Erythroblast (primary cell): ENCODE measurements around the gene INTS2.
A peak's percentile ranks its signal among the peaks of the same experiment; 100 is the strongest.

Experiments
- DNase-seq, 2 experiments: peaks; one replicate each; lab custom pipeline; 2025; lab: John Stamatoyannopoulos, UW
- GATA1 ChIP-seq: IDR thresholded peaks from 2 replicates; pipeline ENCODE4 v1.6.1; 2011; ENCODE audit warnings: low read depth, mild to moderate bottlenecking, control low read depth, low read length, moderate library complexity
- POLR2A ChIP-seq: IDR thresholded peaks from 2 replicates; pipeline ENCODE4 v1.6.1; 2011; ENCODE audit warnings: mild to moderate bottlenecking, low read length

INTS2 gene, protein sequence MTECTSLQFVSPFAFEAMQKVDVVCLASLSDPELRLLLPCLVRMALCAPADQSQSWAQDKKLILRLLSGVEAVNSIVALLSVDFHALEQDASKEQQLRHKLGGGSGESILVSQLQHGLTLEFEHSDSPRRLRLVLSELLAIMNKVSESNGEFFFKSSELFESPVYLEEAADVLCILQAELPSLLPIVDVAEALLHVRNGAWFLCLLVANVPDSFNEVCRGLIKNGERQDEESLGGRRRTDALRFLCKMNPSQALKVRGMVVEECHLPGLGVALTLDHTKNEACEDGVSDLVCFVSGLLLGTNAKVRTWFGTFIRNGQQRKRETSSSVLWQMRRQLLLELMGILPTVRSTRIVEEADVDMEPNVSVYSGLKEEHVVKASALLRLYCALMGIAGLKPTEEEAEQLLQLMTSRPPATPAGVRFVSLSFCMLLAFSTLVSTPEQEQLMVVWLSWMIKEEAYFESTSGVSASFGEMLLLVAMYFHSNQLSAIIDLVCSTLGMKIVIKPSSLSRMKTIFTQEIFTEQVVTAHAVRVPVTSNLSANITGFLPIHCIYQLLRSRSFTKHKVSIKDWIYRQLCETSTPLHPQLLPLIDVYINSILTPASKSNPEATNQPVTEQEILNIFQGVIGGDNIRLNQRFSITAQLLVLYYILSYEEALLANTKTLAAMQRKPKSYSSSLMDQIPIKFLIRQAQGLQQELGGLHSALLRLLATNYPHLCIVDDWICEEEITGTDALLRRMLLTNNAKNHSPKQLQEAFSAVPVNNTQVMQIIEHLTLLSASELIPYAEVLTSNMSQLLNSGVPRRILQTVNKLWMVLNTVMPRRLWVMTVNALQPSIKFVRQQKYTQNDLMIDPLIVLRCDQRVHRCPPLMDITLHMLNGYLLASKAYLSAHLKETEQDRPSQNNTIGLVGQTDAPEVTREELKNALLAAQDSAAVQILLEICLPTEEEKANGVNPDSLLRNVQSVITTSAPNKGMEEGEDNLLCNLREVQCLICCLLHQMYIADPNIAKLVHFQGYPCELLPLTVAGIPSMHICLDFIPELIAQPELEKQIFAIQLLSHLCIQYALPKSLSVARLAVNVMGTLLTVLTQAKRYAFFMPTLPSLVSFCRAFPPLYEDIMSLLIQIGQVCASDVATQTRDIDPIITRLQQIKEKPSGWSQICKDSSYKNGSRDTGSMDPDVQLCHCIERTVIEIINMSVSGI

DNA sequence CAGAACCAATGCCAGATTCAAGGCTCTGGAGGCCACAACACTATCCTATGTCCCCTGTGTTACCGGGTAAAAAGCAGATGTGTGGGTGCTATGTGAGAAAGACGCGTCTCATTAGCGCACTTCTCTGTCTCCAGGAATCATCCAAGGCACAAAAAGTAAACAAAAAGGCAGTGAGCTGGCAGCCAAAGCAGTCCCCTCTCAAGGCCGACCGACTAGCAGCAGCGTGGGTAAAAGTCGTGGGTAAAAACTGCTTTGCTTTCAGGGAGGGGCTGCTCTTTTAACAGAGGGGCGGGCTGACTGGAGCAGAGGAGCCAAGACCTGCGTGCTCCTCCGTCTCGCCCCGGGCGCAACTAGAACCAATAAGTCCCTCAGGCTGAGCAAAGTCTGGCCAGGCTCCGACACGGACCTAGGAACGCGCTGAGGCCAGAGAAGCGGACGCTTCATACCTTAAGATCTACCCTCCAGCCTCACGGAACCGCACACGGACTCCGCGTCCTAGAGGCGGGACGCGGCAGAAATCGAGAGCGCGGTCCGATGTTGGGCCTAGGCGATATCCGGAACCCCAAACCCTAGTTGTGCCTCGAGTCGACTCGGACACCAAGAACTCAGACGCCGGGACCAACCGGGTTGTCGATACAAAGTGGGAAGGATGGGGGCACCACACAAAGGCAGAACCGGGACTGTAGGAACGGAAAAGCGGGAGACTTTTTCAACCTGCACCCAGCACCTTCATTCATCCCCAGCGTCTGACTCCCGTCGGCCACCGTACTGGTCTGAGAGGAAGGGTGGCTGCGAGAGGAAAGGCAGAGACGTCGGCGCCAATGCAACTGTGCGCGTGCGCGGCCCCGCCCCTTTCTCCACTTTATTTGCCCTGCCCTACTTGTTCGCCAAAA is at the start of gene INTS2:
TSS of gene INTS2 (minus strand) at position 775 of the 893 bp plus-strand sequence. CDS start 1,338 bp downstream, outside the sequence.
- peak; percentile 96 to 97 for DNase-seq
- TF ChIP-seq GATA1 (no peak), POLR2A (peak; percentile 94)

DNA sequence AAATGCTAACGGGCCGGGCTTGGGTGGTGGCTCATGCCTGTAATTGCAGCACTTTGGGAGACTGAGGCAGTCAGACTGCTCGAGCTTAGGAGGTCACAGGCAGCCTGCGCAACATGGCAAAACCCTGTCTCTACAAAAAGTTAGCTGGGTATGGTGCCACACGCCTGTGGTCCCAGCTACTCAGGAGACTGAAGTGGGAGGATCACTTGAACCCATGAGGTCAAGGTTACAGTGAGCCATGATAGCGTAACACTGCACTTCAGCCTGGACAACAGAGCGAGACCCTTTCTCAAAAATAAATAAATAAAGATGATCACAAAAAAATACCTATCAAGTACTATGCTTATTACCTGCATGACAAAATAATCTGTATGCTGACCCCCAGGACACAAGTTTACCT is 46.3 kb upstream of the INTS2 start:
- TF ChIP-seq POLR2A, result no peak
- no peak for DNase-seq

DNA sequence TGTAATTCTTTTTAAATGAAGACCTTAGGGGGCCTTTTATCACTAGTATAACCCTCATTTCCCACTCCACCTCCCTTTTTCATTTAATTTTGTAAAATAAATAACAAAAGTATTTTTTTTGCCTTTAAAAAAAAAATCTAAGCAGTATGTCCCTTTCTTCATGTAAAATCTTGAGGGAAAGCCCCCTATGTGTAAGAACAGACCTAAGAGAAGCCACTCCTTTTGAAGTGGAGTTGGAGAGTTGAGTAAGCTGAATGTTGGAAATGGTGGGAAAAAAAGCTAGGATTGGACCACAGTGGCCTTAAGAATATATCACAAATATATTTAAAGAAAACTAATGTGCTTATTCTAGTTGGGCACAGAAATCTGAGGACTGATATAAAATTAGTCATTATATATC is 44.5 kb upstream of the INTS2 start:
- TF ChIP-seq GATA1, result no peak
- no peak for TF ChIP-seq POLR2A
- no peak for DNase-seq

DNA sequence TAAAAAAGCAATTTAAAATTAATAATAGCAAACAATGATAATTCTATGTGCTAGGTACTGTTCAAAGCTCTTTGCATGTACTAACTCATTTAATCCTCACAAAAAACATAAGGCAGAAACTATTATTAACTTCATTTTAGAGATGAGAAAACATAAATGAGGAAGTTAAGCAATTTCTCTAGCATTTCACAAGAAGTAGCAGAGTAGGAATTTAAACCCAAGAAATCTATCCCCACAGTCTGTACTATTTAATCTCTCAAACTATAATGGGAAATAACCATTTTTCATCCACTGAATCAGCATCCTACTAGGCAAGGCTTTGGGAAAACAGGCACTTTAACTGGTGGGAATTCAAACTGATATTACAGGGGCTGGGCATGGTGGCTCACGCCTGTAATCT is 42.2 kb upstream of the INTS2 start:
- TF ChIP-seq POLR2A (no peak), GATA1 (no peak)
- DNase-seq, result no peak

DNA sequence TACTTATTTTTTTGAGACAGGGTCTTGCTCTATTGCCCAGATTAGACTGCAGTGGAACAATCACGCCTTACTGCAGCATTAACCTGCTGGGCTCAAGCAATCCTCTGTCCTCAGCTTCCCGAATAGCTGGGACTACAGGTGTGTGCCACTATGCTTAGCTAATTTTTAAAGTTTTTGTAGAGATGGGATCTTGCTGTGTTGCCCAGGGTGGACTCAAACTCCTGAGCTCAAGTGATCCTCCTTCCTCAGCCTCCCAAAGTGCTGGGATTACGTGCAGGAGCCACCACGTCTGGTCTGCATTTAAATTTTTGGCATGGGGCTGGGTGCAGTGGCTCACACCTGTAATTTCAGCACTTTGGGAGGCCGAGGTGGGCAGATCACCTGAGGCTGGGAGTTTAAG is 41.0 kb upstream of the INTS2 start:
- TF ChIP-seq POLR2A (no peak), GATA1 (no peak)
- DNase-seq, result no peak

DNA sequence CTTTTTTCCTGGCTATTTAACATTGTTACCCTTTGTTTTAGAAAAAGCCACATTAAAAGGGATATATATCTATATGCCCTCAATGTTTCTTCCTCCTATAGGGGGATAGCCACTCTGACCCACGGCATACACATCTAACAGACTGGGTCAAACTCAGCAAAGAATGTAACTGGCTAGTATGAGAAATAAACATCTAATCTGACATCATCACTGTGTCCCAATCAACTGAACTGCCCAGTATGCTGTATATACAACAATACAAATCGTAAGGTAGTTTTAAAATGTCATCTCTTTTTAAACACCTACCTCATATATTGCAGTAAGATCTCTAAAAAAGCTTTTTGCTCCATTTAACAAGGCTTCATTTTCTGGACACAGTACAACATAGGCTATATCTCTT is 39.9 kb upstream of the INTS2 start:
- no peak for TF ChIP-seq POLR2A
- TF ChIP-seq GATA1, result no peak
- DNase-seq, result no peak

DNA sequence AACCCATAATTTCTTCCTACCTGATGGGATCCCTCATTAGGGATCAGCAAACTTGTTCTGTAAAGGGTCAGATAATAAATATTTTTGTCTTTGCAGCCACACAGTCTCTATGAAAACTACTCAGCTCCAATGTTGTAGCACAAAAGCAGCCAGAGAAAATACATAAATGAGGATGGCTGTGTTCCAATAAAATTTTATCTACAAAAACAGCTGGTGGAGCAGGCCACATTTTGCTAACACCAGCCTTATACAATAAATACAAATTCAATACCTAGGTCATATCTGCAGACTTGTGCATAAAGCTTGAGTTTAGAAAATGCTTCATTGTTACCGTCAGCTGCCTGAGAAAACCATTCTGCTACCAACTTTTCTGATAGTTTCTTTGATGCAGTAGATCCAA is 38.4 kb upstream of the INTS2 start:
- DNase-seq, result peak; percentile 87 to 90
- TF ChIP-seq POLR2A, result peak; percentile 16
- no peak for TF ChIP-seq GATA1

DNA sequence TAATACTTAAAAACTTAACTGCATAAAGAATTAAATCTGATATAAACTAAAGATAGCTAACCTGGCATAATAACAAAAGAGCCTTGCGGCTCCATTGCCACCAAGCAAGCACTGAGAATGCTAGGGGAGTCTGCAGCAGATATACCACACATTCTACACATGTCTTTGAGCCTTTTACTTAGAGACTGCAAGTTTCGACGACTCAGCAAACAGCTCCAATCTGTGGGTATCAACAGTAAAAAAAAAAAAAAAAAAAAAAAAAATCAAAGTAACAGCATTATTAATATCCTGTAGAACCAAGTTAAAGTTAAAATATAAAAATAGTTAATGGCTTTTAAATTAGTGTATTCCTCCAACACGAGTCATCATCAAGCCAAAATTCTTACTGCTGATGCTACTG is 27.8 kb upstream of the INTS2 start:
- TF ChIP-seq GATA1, result no peak
- TF ChIP-seq POLR2A, result no peak

DNA sequence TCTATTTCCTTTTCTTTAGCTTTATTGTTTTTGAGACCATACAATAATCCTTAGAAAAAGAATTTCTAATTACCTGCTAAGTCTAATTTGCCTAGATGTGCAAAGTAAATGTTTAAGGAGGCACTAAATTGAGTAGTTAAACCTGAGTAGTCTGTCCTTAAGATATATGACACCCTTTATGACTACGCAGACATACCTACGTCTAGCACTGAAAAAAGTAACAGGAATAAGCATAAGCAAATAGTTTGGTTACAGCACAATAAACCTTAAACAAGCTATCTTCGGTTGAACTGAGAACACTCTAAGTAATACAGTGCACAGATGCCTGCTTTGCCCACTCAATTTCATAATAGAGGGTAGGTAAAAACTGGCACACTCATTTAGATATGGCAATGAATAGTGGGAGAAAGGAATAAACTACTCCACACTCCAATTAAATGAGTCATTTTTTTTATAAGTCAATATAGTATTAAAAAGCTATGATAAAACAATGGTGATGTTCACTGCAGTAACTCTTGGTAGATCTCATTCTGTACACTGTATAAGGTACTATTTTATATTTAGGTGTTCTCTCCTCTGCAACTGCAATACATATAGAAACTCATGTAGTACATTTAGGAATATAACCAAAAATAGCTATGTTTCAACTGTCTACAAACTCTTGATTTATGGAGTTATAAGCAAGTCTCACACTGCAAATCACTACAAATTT is 19.7 kb upstream of the INTS2 start:
- no peak for DNase-seq
- no peak for TF ChIP-seq GATA1
- TF ChIP-seq POLR2A, result no peak

More for the DNA sequence above, 27.8 kb upstream of the INTS2 start:
- no peak for DNase-seq

DNA sequence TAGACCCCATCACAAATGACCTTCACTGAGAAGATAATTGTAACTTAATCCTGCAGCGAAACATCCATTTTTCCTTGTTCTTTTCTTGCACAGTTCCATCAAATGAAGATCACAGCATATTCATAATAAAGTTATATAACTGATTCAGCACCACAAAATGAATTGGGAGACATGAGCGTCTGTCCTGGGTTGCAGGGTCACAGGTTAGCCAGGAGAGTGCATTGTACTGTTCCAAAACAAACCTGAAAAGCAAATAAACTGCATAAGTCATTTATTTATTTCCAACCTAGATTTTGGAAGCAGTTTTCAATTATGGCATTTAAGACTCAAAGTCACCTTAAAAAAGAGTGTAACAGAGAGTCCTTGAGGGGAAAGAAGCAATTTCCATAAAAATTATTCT is 18.6 kb upstream of the INTS2 start:
- TF ChIP-seq POLR2A (no peak), GATA1 (no peak)
- no peak for DNase-seq

DNA sequence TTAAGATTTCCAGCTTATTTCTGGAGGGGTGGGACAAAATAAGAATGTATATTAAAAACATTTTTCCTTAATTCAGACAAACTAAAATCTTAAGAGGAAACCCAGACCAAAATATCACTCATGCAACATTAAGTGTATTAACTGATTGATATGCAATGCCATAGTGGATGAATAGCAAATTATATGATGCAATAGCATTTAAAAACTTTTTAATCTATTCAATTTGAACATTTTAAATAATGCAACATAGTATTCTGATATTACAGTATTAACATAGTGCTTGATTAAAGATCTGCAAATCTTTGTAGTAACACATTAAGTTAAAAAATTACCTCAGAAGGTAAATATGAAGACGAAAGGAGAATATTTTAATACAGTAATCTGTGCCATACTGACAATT is 15.3 kb upstream of the INTS2 start:
- TF ChIP-seq GATA1 (no peak), POLR2A (no peak)
- DNase-seq, result no peak

DNA sequence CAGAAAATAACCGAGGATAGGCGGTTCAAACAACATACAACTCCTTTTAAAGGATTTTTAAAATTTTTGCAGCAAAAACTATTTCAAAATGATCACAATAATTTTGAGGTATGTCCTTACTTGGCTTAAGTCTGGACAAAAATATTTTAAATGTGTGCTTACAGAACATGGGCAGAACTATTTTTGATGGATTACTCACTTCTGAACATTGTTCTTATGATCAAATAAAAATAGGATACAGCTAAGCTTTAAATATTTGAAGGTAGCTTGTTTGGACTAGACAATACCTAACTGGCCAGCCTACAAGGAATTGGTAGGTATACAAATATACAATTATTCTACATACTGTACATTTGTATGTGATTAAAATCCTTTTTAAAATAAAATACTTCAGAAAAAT is 14.3 kb upstream of the INTS2 start:
- no peak for DNase-seq
- no peak for TF ChIP-seq POLR2A
- TF ChIP-seq GATA1, result no peak
